ENCODE data around the gene CABLES2.

Gene CABLES2

DNA sequence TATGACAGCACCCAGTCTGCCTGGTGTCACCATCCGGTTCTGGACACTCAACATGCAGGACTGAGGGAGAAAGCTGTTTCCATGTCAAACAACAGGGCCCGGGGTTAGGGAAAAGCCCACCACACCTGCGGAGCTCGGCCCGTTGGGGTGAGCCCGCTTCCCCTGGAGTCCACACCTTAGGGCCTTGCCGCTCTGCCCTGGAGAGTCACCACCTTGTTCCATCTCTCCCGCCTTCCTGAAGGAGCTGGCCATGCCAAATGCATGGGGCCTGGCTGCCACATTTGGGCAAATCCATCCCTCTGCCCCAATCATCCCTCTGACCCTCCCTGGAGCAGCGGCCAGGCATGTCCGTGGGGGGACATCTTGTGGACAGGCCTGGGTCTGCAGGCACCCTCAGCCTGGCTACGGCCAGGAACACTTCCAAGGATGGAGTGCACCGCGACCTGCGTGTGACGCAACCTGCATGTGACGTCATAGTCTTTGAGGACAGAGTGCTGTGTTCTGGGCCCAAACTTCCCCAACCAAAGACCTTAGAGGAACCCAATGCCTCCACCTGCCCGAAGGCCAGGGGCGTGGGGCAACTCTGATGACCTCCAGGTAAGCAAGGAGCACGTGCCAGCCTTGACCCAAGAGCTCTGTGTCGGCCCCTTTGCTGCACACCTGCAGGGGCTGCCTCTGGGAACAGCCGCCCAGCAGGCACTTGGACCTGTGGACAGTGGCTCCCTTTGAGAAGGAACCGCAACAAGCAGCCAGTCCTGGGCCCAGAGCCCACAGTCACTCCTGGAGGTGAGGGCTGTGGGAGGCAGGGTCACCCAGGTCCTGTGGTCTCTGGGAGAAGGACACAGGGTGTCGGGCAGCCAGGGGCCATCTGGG is 1.7 kb downstream of the CABLES2 start:
- no peak for DNase-seq (ENCODE audit: low read depth)

DNA sequence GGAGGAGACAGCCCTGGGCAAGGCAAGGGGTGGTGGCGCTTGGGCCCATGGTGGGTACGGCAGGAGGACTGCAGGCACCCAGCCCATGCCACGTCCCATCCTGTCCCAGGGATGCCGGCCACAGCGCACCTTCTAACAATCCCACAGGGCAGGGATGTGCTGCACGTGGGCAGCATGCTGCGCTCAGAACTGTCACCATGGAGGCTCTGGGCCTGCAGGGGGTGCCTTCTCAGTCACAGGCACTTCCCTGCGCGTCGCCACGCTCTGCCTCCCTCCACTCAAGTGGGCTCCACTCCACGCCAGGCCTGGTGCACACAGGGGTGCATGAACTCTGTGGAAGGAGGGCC is 2.4 kb downstream of the CABLES2 start:
- DNase-seq (ENCODE audit: low read depth): no peak

GRCh38 chr20:62404112-62404665 is 2.9 kb downstream of the CABLES2 start:
- no peak for DNase-seq (ENCODE audit: low read depth)

DNA sequence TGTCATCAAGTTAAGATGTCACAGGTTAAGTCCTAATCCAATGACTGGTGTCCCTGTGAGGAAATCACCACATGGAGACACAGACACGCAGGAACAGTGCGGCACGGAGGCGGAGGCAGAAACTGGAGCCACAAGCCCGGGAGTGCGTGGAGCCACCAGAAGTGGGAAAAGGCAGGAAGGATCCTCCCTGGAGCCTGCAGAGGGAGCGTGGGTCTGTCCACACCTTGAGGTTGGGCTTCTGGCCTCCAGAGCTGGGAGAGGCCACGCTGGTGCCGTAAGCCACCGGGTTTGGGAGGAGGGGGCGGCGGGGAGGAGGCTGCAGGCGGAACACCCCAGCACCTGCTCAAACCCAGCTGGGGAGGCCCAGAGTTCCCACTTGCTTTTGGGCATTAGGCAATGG is 3.8 kb downstream of the CABLES2 start:
- DNase-seq (ENCODE audit: low read depth): no peak

GRCh38 chr20:62402456-62403150 is 4.5 kb downstream of the CABLES2 start:
- DNase-seq (ENCODE audit: low read depth): no peak

- DNase-seq (ENCODE audit: low read depth): no peak
These were observed 5.7 kb downstream of the CABLES2 start for GRCh38 chr20:62401331-62401779.

GRCh38 chr20:62400541-62400940 is 6.5 kb downstream of the CABLES2 start:
- DNase-seq (ENCODE audit: low read depth): no peak

GRCh38 chr20:62400021-62400420 is 7.1 kb downstream of the CABLES2 start:
- DNase-seq (ENCODE audit: low read depth): no peak

DNA sequence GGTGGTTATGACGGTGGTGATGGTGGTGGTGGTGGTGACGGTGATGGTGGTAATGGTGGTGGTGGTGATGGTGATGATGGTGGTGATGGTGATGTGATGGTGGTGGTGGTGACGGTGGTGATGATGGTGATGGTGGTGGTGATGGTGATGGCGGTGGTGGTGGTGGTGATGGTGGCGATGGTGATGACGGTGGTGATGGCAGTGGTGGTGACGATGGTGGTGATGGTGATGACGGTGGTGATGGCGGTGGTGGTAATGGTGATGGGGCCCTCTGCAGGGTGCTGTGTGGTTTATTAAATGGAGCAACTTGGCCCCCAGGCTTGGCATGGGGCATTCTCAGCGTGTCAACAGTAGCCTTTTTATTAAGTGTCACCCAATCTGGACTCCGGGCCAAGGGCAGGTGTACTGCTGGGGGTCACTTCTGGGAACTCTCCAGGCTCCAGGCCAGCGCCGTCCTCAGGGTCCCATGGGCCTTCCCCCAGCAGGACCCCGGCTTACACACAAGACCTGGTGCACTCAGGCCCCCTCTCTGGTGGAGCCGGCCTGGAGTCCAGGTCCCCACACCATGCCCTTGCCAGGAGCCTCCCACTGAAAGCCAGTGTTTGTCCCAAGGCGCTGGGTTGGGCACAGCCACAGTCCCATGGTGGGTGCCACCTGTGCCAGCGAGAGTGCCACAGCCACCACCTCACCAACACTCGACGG is 8.8 kb downstream of the CABLES2 start:
- no peak for DNase-seq (ENCODE audit: low read depth)

DNA sequence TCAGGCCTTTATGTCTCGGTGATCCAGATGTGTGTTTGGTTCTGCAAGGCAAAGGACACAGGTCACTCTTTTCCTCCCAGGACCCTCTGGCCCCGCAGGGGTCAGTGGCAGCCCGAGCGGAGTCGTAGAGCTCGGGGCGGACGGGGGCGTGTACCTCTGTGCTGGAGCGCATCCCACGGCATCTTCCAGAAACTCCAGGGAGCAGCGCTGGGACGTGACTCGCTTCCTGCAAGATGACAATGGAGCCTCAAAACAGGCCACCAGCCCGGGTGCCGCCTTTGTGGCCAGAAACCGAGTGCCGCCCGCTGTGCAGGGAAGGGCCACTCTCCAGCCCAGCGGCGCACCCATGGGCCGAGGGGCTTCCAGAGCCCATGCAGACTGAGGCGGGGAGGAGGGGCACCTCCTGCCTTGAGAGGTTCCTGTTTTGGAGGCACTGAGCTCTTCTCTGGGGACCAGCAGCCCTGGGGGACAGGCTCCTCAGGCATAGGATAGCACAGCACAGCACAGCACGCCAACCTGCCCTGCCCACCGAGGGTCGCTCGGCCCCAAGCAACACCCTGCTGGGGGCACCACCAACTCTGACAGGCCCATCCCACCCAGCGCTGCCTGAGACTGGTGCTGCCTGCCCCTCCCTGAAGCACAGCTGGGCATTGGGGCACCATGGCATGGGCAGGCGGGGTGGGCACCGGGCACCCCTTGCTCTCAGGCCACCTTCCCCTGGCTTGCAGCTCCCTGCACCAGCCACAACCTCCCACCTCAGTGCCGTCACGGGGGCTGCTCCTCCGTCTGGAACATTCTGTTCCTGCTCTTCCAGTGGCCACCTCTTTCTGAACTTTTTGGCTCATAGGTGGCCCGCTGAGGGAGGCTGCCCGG is 10.5 kb downstream of the CABLES2 start:
- DNase-seq (ENCODE audit: low read depth): no peak

GRCh38 chr20:62395311-62396242 is 11.5 kb downstream of the CABLES2 start:
- DNase-seq (ENCODE audit: low read depth): no peak

- DNase-seq (ENCODE audit: low read depth): no peak
These were observed 12.5 kb downstream of the CABLES2 start for GRCh38 chr20:62394248-62395245.

GRCh38 chr20:62393830-62394229 is 13.3 kb downstream of the CABLES2 start:
- DNase-seq (ENCODE audit: low read depth): no peak

GRCh38 chr20:62393335-62393665 is 13.8 kb downstream of the CABLES2 start:
- DNase-seq (ENCODE audit: low read depth): no peak

GRCh38 chr20:62392621-62393334 is 14.3 kb downstream of the CABLES2 start:
- no peak for DNase-seq (ENCODE audit: low read depth)

- no peak for DNase-seq (ENCODE audit: low read depth)
These were observed 15.0 kb downstream of the CABLES2 start for GRCh38 chr20:62392077-62392418.

DNA sequence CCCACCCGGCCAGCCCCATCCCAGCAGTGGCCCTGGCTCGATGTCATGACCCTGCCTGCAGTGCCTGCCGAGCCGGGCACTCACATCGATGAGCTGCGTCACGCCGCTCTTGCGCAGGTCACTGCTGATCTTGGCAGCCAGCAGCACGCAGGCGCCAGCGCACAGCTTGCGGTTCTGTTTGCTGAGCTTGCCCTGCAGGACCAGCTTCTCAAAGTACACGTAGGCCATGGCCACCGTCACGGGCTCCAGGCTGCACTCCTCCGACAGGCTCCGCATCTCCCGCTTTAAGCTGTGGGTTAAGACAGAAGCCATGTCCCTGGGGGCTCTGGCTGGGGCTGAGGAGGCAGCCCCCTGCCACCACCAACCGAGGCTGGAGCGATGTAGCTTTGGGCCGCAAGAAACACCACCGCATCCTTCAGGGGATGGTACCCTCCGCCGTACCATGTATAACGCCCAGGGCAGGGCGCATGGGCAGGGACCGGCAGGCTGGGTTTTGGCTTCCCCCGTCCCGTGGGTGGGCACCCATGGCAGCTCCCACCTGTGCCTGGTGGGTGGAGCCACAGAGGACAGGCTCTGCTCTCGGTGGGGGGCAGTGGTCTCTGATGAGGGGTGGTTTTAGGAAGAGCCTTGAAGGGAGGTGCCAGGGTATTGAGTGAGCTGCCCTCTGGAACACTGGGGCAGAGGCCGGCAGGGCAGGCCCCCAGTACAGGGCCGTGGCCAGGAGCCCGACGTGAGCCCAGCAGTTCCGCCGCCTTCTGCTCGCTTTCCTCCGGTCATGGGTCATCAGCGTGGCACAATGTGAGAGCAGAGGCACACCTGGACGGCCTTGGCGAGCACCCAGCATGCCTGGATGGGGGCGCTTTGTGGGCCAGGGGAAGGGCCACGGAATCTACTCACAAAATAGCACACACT is 15.7 kb downstream of the CABLES2 start:
- DNase-seq (ENCODE audit: low read depth): no peak

Measured in HS-5 (cell line).